GM18861 (cell line): ENCODE measurements around the gene PDE3A.

Source experiments
- ATAC-seq: cut with Tn5 transposase; IDR thresholded peaks from one replicate; pipeline ENCODE4 v1.9.1; 2021; ENCODE audit not compliant: unreplicated experiment

Gene PDE3A

DNA sequence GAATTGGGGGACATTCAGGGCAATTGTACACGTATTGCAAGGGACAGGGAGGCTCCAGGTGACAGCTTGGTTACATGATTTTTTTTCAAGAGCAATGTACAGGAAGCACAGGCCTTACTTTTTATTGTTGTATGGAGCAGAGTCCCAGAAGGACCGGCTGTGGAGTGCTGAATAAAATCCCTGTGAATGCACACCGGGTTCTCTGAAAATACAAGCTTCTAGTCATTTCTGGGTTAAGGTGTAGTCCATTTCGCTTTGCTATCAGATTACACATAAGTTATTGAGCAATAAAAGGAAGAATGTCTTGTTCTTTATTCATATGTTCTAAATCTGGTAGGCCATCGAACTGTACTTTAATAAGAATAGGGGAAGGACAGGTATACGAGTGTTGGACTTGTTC is 52.2 kb downstream of the PDE3A start:
- ATAC-seq, result no peak

DNA sequence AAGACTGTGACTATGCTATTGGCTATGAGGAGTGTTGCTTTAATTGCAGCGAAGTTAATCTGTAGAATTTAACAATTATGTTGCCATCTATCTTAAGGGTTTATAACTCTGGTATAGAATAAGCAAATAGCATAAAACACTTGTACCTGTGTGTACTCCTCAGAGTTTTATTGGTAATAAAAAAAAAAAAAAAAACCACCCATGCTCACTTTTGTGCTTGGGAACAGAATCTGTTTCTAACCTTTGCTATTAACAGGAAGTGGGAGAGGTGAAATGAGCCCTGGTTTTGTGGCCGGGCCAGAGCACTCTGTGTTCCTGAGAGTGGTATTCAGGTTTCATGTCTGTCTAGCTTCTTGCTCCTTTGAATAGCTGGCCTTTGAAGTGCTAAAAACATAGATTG is 53.1 kb downstream of the PDE3A start:
- ATAC-seq, result no peak

DNA sequence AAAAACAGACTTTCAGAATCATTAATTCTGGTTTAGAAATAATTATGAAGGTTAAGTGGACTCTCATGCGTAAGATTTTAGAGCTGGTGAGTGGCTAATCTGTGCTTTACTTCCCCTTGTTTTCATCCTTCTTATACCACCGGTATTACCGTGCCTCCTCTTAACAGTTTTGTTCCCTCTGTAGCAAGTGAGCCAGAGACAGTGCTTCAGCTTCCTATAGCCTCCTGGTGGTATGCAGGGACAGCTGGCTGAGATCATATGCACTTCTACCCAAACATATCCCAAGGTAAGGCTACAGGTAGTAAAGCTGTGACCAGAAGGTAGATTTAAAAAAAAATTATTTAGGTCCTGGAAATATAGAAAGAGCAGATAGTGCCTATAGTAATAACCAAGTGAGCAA is 55.2 kb downstream of the PDE3A start:
- ATAC-seq, result no peak

DNA sequence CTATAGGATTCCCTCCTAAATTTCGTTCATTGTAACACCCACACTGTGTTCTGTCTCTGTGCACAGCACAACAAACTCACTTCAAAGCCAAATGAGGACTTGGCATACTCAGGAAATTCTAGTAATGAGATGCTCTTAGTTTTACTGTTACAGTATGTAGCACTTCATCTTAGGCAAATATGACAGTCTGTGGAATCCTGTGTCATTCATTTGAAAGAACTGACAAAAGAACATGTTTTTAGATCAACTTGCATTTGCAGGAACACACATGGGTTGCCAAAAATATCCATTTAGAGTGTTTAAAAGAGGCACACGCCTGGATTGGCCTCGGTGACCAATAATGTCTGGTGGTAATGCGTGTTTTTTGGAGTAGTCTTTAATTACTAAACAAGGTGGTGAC is 56.5 kb downstream of the PDE3A start:
- no peak for ATAC-seq

DNA sequence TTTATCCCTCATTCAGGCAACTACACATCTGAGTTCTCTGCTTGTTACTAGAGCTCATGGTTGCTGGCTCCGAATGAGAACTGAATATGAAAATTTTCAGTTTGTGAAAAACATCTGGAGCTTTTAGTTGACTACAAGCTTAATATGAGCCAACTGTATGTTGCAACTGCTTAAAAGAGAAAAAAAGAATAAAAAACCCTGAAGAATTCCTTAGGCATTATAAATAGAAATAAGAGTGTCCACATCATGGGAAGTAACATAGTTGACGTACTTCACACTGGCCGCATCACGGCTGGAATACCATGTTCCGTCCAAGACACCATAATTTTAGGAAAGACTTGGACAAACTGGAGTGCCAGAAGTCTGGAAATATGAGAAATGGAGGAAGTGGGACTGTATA is 57.9 kb downstream of the PDE3A start:
- ATAC-seq, result no peak

DNA sequence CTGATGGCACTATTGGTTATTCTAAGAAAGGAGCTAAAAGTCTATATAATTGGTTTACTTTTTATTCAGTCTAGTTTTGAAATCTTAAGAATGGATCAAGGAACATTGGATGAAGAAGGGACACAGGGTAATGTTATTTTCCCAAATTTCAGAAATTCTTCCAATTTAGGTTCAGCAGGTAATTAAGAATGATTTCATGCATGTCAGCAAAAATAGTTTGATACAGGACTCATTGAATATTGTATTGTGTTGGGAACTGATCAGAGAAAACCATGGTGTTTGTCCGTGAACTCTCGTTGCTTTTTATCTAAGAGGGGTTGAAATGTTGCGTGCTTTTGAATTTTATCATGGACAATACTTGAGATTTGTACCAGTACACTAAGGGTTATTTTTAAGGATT is 58.6 kb downstream of the PDE3A start:
- no peak for ATAC-seq

DNA sequence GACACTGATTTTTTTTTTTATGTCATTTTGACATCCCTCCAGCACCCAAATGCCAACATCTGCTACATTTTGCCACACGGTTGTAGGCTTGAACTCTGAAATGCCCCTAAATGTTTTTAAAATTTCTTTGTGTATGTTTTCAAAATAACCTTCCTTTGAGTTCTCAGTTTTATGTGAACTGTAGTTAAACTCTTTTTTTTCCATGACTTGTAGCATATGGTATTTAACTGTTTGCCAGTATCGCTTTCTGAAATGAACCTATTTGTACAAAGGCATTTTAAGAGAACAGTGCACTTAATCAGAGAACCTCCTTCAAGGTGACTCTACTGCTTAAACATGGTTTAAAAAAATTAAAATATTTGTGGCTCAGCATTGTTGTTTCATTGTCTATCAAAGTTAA is 61.5 kb downstream of the PDE3A start:
- ATAC-seq, result no peak

DNA sequence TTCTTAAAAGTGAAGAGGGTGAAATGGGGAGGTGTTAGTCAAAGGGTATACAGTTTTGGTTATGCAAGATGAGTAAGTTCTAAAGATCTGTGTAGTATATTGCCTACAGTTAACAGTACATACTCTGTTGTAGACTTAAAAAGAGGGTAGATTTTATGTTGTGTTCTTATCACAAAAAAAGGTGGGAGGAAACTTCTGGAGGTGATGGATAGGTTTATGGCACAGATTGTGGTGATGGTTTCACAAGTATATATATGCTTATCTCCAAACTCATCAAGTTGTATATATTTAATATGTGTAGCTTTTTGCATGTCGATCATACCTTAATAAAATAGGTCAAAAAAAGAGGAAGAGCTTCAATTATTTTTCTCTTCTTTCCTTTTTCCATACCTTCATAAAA is 64.0 kb downstream of the PDE3A start:
- ATAC-seq, result no peak

DNA sequence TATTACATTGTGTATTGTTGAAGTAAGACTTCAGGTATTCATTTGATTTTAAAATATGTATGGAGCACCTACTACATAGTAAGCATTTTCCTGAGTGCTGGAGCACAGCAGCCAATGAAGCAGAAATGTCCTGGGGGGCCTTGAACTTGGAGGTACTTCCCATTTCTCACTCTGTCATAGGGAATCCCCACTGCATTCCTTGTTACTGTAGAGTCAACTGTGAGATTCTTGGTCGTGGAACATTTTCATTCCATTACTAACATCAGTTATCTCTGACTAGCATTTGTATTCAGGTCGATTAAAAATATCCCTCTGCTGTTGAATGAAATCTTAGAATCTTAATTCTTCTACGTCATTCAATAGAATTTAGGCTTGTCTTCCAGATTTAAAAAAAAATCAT is 66.7 kb downstream of the PDE3A start:
- ATAC-seq, result no peak

DNA sequence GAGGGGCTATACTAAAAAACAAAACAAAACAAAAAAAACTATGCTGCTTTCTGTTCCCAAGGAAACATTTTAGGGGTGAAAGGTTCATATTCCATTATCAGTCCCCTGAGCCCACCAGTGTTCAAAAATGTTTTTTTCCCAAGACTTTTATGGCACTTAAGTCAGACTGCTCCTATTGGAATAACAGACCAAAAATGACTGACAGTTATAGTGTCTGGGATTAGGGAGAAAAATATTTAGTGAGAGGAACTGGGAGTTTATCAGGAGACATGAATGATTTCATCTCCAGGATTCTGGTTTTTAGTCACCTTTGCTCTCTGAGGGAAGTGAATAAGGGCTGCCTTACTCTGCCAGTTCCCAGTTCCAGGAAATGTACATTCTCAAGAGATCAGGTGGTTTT is 68.0 kb downstream of the PDE3A start:
- ATAC-seq, result no peak

DNA sequence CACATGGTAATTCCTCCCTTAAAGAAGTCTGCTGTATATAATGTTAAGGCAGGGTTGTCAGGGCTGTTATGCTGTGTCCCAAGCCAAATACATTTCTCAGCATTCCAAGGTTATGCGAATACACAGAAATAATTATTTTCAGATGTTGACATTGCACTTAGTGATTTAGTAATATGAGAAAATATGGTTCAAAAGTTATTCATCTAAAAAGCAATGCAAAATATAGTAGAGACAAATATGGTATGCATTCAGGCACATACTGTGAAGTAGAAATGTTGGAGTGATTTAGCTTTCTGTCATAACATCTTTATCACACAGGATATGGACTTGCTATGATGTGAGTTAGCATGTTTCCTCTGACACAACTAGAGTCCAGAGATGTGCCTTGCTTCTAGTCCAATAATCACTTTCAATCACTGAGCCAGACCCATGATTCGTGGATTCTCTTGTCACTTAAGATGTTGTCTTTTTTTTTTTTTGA is 70.0 kb downstream of the PDE3A start:
- no peak for ATAC-seq

DNA sequence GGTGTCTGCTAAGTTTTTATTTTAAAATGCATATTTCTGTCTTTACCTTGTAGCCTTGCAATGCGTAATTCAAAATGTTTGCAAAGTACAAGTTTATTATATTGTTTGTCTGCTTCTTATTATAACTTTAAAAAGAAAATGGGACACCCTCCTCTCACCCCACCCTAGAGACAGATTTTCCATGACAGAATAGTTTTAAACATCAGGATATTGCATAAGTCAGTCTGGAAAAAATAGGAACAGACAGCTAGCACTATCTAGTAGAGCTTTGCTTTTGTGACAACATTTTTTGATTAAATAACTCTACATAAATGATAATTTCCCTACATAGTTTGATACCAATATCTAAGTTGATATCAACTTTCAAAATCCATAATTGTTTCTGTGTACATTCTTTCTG is 71.3 kb downstream of the PDE3A start:
- ATAC-seq, result no peak

DNA sequence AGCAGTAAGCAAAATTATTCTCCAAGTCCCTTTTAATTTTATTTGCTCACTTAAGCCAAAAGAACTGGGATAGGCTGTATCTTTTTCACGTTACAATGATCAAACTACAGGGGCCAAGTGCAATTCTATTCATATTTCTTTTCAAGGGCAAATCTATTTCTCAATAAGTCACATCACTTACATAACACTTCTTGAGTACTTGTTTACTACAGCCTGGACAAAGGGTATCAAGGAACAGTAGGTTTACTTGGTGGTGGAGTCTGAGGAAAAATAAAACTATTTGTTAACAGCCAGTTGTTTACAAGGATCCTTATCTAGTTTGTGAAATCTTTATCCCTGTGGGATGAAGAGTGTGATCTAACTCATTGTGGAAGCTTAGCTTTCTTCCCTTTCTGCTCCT is 72.1 kb downstream of the PDE3A start:
- ATAC-seq, result no peak

DNA sequence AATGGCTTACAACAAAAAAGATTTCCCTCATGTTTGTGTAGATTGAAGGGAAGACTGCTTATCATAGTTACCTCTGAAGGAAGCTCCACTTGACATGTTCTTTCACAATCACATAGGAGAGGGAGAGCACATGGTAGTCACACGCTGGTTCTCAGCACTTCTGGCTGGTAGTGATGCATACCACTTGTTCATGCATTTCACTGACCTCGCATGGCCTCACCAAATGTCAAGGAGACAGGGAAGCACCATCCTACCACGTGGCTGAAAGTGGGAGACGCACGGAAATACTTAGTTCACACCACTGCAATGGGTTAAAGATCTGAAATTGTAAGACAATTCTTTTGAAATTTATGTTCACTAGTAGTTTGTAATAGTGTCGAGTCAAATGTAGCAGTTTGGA is 74.0 kb downstream of the PDE3A start:
- no peak for ATAC-seq

DNA sequence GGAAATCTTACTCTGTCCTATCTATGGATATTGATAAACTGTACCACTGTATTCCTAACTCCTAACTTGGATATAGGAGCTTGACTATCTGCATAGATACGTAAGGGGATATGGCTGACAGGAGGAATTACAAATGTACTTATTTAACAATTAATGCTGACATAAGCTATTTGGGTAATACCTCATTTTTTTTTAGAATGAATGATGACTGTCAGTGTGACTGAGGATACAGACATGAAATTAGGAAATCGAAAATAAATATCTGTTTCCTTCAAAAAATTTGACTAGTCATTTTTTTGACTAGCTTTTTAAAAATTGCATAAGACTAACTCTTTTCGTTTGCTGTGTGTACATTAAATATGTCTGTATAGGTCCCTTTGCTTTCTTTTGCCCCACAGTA is 74.9 kb downstream of the PDE3A start:
- no peak for ATAC-seq

DNA sequence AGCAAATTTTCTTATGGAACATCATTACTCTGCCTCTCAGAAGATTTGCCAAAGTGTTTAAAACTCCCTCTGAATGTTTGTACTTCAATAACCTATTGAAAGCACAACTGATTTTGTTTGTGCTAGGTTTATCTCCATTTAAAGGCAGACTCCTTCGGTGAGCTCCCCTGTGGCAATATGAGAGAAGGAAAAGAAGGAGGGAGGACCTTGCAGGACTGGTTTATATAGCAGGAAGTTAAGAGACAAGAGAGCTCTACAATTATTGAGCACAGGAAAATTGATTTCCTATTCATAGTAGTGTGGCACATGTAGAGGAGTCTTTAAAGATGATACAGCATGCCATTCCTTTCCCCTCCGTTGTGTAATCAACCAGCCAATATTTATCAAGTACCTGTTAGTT is 75.5 kb downstream of the PDE3A start:
- ATAC-seq, result no peak

DNA sequence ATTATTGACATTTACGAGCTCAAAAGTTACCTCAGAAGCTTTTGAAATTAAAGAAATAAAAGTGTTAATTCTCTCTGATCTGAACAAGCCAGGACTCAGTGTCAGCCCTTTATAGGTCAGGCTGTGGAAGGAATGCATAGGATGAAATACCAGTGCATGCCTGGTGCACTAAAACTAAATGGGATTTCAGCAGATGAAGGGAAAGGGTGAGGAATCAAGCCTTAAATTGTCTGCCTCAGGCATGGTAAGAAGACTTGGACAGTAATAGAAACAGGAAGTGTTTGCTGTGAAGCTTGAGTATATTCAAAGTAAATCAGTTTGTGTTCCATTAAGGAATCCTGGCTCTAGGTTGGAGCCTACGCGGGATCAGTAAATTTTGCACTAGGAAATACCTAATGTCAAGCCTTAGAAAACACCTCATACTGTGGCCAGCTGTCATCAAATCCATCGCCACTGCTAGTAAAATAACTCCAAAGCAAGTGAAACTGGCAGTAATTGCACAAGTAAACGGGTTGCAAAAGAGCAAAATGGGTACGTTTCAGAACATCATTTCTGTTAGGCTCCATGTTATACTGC is 76.3 kb downstream of the PDE3A start:
- no peak for ATAC-seq

DNA sequence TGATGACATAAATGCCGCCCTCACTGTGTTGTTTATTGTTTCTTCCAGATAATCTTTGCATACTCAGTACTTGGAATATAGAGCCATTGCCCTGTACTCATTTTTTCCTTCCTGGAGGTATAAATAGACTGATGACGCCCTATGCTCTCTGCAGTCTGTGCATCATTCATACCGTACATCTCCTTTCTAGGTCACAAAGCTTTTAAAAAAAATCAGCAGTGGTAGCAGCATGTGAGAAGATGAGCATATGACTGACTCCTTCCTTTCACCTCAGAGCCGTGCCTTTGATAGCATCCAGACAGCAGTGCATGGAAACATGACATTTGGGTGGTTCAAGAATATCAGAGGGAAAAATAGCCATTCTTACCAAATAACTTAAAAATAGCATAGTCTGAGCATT is 77.3 kb downstream of the PDE3A start:
- ATAC-seq, result no peak

DNA sequence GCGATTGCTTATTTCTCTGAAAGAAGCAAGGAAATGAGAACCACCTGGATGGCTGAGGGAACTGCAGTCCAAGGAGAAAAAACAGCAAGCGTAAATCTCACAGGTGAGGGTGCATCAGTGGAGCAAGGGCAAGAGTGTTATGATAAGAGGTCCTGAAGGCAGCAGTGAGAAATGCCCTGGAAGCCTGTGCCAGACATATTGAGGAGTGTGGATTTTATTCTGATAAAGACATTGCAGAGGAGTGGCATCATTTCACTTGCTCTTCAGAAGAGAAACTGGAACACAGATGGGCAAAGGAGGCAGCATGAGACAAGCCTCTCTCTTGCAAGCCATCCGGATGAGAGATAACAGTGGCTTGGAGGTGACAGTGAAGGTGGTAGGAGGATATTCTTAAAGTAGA is 78.5 kb downstream of the PDE3A start:
- no peak for ATAC-seq

DNA sequence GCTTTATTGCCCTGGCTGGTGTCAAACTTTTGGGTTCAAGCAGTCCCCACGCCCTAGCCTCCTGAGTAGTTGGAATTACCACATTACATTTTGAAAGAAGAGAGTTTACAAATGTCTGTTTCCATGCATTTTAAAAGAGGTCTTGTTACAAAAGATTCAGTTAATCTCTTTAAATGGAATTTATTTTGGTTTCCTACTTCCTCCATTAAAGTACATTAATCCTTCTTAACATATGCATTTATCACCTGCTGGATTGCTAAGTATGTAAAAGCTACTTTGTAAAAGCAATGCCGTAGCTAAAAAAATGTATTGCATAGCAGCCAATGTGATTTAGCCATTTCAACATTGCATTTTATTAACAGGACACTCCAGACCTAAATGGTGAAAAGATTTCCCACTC is 80.4 kb downstream of the PDE3A start:
- ATAC-seq, result no peak

DNA sequence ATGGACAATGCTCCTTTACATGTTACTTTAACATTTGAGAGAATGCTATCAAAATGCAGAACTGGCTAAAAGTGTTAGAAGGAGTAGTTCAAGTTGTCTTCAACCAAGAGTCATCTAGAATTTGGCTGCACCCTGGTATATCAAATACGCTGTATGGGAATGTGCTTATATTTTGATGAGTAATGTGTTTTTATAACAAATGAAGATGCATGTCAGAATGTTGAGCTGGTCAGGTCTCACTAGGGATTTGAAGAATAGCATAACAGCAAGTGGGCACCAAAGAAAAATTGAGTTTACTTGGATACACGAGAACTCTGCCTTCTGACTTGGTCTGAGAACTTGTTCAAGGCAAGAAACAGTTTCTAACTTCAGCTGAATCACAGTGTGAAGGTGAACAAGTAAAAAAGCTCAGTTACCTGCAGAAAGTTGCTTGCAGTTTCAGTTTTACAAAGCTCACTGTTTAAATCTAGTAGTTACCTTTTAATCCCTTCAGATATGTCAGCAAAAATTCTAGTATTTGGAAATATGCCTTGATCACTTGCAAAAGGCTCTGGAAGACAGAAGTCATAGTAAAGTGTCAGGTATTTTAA is 82.3 kb downstream of the PDE3A start:
- no peak for ATAC-seq

DNA sequence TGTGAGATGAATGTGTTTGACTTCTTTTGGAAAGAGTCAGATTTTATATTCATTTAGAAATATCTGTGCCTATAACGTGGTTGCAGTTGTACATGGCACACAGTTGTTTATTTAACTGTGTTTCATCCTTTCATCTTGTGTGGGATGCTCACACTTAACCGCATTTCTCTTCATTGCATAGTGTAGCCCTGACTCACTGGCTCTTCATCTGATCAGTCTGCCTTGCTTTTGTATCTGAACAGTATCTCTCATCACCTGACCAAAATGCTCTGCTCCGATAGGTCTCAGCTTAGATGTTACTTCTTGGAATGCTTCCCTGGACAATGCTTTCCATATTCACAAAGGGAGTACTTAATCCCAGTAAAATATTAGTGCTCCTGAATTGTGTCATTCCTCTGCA is 83.4 kb downstream of the PDE3A start:
- no peak for ATAC-seq

DNA sequence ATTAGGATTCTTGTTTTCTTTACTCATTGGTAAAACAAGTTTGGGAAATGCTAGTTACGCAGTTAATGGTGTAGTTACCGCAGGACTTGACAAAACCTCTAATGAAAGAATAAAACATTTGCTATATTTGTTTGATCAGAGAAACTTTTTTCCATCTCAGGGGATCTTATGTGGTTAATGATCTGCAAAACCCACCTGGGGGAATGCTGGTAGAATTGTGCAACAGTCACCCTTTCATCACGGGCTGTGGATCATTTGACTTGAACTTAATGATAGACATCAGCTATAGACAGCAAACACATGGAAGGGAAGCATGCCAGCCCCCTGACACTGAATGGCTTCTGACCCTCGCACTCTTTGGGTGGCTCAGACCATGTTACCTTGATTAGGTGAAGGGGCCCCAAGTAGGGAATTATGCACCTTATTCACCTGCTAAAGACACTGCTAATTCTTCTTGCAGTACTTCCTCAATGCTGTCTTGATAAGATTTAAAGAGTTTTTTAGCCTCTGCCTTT is 84.2 kb downstream of the PDE3A start:
- ATAC-seq, result no peak
